Measurements from ENCODE around the gene GPS1. TPM values are rescaled to one million over a fixed set of nuclear protein-coding genes. Genes with fewer than 3 reads are reported as not detected.

GPS1 gene
- total RNA-seq (2014; rRNA removed; shearing (Covaris generic)) = 284 and 295 TPM in 2 replicates
- 346 and 351 TPM in 2 replicates for polyA plus RNA-seq (2015; cell fraction: cytosol; rRNA removed)
- 586 and 598 TPM in 2 replicates for polyA plus RNA-seq (2015; cell fraction: nucleus; rRNA removed)

DNA sequence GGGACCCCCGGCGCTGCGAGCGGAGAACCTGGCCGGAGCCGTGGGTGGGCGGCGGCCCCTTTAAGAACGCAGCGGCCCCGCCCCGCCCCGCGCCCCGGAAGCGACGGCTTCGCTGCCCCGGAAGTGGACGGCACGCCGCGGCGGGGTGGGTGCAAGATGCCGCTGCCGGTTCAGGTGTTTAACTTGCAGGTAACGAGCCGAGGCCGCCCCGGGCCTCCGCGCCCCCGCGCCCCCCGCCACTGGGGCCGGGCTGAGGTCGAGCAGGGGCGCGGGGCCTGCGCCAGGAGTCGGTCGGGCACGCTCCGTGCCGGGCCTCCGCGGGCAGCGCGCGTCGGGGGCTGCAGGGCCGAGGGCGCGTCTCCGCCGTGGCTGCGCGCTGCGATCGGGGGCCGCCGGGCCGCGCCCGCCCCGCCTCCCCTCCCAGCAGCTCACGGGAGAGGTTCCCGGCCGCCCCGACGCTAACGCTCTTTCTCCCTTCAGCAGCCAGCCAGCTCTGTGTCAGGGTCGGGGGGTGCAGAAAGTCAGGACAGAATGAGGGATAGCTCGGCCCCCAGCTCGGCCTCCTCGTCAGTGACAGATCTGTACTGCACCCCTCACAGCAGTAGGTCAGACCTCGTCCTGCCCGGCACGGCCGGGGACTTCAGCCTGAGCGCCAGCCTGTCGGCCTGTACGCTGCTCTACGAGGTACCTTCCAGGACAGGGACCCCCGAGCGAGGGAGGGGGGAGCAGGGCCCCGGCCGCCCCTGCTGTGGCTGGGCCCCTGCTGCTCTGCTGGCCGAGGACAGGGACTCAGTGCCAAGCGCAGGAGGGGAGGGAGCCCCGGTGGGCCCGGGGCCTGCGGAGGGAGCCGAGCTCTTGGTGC lies at the start of gene GPS1, which contains the start of gene RFNG:
TSS of gene GPS1 (plus strand) at position 123 of the 862 bp plus-strand sequence. CDS start at position 157, 34 bp downstream.
TSS of gene RFNG (minus strand) at position 36 of the 862 bp plus-strand sequence. CDS start 45 bp downstream, outside the sequence.
- peak; percentile 74 for DNase-seq (ENCODE audit: low read depth, low spot score)
- in situ Hi-C loops (cut with HindIII; ENCODE audit: low pct_unique_long_range_greater_than_20kb, low sequenced_read_pairs) = loop anchor here (10.0 kb wide), 1 partner anchor 153 kb away; no protein-coding TSS in a partner anchor

DNA sequence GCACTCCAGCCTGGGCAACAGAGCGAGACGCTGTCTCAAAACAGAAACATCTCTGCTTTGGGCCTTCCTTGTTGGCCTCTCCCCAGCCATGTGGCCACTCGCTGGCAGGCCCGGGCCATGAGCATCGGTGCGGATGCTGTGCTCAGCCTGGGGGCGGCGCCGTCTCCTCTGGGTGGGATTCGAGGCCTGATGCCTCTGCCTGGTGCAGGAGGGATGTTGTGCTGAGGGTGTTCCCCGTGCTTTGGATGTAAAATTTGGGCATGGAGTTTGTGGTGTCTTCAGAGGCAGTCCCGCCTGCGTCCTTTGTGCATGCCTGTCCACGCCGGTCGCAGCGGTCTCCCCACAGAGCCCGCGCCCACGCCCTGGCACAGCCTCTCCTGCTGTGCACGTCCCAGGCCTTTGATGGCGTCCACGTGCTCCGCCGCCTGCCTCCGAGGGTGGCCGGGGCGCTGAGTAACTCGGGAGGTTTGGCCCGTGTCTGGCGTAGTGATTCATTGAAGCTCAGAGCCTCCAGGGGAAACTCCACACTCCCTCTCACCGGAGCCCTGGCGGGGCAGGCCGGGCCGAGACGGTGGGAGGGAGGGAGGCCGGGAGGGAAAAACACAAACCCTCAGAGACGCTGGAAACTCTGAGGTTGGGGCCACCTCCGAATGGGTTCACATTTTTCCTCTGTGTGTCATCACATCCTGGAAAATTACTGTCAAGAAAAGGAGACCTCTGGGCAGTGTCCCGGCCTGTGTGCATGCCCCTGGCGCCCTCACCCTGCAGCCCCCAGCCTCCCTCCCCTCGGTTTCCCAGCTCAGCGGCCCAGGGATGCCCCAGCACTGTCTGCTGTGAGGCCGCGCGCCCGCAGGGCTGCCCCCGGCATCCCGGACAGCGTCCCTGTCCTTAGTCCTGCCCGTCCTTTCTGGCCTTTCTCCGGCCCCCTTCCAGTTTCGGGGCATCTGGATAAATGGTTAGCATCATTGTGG lies 48.0 kb upstream of the GPS1 start:
- in situ Hi-C loops (cut with HindIII; ENCODE audit: low pct_unique_long_range_greater_than_20kb, low sequenced_read_pairs) = no loop called here
- DNase-seq (ENCODE audit: low read depth, low spot score) = peak; percentile 67

DNA sequence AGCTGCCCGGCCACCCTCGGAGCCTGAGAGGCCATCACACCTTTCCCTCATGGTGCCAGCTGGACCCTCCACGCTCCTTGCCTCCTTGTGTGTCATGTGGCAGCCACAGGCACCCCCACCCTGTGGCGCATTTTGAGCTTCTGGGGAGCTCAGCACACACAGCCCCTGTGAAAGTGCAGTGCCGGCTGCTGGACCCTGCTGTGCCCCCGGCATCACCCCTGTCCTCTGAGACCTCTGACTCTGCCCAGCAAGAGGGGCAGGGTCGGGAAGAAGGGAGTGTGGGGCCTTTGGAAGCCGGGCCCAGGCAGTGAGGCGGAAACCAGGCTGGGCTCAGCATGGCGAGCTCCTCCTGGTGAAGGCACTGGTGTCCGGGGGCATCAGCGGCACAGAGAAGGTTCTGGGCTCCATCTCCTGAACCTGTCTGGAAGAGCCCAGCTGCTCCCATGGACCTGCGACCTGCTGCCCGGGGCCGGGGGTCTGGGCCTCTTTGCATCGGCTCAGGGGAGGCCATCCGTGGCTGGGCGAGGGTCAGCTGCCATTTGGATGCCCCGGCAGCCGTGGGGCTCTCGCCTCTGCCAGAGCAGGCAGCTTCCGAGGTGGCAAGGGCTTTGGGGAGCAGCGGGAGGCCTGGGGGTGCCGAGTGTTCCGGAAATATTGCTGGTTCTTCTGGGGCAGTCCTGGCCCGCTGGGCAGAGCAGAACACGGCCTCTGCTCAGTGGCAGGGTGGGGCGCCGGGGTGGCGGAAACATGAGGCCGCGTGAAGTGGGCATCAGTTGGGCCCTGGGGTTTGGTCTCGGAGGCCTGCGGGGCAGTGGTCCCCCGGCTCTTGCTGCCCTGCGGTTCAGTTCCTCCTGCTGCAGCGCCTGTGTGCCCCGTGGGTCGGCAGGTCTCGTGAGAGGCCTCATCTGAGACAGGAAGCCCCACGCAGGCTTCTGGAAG lies 46.9 kb upstream of the GPS1 start:
- DNase-seq (ENCODE audit: low read depth, low spot score) = no peak
- in situ Hi-C loops (cut with HindIII; ENCODE audit: low pct_unique_long_range_greater_than_20kb, low sequenced_read_pairs) = no loop called here

DNA sequence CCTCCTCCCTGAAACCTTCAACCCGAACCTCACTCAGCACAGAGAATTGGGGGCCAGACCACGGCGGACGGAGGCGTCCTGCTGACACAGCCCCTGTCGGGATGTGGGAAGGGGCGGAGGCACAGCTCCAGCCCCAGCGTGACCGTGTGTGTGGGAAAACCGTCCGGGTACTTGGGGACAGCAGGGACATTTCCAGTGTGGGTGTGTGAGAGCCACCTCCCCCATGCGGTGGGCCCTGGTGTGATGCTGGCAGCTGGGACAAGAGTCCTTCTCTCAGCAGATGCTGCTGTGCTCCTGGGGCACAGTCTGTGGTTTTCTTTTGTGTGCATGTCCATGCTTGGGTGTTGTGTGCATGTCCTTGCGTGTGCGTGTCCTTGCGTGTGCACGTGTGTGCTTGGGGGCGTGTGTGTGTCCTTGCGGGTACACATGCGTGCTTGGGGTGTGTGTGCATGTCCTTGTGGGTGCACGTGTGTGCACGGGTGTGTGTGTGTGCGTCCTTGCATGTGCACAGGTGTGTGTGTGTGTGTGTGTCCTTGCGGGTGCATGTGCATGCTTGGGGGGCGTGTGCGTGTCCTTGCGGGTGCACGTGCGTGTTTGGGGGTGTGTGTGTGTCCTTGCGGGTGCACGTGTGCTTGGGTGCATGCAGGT lies 45.9 kb upstream of the GPS1 start:
- in situ Hi-C loops (cut with HindIII; ENCODE audit: low pct_unique_long_range_greater_than_20kb, low sequenced_read_pairs) = no loop called here
- no peak for DNase-seq (ENCODE audit: low read depth, low spot score)

DNA sequence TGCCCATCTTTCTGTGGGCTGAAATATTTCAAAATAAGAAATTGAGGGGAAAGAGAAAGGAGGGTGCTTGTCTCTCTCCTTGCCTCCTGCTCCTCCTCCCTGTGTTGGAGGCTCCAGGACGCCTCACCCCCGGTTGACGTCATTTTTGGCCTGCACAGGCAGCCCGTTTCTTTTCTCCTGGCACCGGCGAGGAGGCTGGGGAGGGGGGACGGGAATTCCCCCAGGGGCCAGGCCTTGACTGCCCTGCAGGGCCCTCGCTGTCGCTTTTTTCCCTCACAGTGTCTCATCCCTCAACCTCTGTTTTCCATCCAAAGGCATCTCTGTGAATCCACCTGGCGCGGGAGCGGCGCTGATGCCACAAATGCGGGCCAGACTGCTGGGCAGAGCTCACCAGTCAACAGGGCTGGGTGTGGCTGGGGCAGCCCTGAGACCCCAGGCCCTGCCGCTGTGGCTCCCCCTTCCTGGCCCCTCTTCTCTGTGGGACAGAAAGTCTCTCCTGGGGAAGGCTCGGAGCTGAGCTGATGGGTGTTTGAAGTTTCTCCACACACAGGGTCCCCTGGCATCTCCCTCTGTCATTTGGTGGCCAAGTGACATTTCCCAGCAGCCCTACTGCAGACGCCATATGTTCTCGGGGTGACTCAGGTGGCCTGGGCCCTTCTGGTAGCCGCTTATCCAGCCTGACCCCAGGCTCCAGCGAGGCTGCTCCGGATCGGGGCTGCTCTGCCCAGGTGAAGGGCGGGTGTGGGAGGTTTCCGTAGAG lies 45.0 kb upstream of the GPS1 start:
- in situ Hi-C loops (cut with HindIII; ENCODE audit: low pct_unique_long_range_greater_than_20kb, low sequenced_read_pairs) = no loop called here
- DNase-seq (ENCODE audit: low read depth, low spot score) = no peak

DNA sequence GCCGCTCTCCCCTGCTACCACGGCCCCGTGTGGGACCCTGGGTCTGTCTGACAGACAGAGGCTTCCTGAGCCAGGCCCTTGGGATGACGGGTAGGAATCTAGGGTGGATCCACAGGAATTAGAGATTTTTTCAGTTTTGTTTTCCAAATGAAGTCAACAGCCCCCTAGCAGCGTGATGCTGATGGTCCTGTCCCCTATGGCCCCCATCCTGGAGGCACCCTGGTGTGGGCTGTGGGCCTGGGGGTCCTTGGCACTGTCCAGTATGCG lies 44.5 kb upstream of the GPS1 start:
- in situ Hi-C loops (cut with HindIII; ENCODE audit: low pct_unique_long_range_greater_than_20kb, low sequenced_read_pairs) = no loop called here
- no peak for DNase-seq (ENCODE audit: low read depth, low spot score)

DNA sequence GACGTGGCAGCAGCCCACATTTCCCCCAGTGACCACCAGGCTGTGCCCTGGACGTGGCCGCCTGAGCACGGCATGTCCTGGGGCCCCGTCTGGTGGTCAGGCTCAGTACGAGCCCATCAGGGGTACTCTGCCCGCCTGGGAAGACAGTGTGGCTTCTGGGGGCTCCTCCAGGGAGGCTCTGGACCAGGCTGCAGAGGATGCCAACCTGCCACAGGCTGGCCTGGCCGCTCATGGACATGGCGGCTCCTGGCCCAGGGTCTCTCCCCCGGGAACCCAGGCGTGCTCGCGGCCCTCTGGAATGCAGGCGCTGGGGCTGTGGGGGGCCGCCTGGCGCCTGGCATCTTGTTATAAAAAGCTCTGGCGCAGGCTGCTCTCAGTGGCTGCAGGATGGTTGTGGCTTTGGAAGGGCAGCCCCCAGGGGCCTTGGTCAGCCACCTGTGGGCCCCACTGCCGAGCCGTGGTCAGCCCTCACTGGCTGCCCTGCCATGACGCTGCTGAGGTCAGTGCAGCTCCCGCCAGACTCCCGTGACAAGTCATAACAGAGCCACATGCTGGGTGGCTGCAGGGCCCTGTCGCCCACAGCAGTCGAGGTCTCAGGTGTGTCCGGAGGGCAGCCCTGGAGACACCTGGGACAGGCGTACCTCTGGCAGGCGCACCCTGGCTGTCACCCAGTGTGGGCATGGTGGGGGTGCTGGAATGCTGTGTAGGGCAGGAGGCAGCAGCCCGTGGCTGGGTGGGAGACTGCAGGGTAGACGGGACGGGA lies 44.0 kb upstream of the GPS1 start:
- in situ Hi-C loops (cut with HindIII; ENCODE audit: low pct_unique_long_range_greater_than_20kb, low sequenced_read_pairs) = no loop called here
- DNase-seq (ENCODE audit: low read depth, low spot score) = no peak

DNA sequence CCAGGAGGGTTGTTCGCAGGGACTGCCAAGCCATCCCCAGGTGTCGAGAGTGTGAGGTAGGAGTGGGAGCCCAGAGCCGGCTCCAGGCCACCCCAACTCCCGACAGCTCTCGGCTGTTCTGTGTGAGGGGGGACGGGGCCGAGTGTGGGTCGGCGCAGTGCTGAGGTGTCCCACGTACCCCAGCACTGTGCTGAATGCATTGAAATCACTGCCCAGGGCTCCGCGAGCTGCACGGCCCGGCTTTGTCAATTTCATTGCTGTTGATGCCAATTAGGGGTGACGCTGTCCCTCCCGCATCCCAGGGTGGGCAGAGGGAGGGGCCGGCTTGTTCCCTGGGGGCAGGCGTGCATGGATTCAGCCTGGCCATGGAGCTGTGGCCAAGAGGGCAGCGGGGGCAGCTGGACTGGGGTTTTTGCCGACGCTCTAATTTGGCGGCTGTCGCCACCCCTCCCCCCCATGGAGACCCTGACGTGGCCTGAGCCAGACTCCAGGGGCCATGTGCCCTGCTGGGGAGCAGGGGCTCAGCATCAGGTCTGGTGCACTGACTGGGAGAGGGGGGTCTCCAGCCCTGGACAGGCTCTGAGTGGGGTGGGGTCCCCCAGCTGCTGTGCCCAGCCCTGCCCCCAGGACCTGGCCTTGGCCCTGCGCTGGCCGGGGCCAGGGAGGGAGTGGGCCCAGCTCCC lies 43.3 kb upstream of the GPS1 start:
- in situ Hi-C loops (cut with HindIII; ENCODE audit: low pct_unique_long_range_greater_than_20kb, low sequenced_read_pairs) = no loop called here
- no peak for DNase-seq (ENCODE audit: low read depth, low spot score)

DNA sequence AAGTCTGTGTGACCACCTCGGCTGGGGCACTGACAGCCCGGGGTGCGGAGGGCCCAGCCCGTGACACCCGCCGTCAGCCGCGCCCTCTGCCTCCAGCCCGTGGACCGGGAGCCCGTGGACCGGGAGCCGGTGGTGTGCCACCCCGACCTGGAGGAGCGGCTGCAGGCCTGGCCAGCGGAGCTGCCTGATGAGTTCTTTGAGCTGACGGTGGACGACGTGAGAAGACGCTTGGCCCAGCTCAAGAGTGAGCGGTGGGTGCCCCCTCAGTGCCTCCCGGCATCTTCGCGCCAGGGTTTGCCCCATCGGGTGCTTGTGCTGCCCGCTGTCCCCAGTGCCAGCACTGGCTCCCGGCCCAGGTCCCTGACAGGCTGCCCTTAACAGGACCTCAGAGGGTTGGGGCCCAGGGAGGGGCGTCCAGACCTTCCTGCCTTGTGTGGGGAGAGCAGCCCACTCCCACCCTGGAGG lies 42.7 kb upstream of the GPS1 start:
- DNase-seq (ENCODE audit: low read depth, low spot score) = no peak
- in situ Hi-C loops (cut with HindIII; ENCODE audit: low pct_unique_long_range_greater_than_20kb, low sequenced_read_pairs) = no loop called here

DNA sequence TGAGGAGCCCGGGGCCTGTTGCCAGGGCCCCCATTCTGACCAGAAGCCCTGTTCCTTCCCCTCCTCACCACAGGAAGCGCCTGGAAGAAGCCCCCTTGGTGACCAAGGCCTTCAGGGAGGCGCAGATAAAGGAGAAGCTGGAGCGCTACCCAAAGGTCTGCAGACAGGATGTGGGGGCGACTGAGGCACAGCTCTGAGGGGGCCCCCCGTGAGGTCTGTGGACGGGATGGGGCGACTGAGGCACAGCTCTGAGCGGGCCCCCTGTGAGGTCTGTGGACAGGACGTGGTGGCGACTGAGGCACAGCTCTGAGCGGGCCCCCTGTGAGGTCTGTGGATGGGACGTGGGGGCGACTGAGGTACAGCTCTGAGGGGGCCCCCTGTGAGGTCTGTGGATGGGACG lies 42.3 kb upstream of the GPS1 start:
- in situ Hi-C loops (cut with HindIII; ENCODE audit: low pct_unique_long_range_greater_than_20kb, low sequenced_read_pairs) = no loop called here
- no peak for DNase-seq (ENCODE audit: low read depth, low spot score)

DNA sequence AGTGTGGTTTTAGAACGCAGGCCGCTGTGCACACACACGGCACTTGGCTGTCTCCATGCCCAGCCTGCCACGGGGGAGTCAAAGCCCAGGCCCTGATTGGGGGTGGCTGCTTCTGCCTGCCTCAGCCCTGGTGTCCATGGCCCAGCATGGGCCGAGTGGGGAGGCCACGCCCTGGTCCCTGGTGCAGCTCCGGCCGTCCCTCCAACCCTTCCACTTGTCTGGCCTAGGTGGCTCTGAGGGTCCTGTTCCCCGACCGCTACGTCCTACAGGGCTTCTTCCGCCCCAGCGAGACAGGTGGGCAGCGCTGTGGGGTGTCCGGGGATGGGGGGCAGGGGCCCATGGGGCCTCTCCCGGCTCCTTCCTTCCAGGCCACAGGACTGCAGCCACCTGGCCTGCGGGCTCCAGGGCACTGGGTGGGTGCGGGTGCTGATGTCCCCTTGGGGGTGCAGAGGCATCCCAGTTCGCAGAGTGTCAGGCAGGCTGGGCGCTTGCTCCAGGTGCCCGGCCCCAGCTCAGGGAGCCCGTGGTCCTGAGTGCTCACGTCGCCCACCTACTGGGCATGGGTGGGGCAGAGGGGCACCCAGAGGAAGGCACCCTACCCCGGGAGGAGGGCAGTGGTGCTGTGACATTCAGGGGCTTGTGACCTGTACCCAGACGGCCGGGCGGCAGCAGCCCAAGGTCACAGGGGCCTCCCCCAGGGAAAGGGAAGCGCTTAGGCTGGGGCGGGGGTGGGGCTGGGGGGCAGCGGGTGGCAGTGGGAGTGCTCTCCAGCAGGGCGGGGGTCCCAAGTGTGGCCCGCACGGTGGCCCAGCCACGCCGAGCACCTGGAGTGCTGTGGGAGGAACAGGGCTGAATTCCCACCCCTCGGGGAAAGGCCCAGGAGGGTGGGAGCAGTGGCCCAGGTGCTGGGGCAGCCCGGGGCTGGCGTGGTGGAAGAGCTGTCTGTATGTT lies 40.8 kb upstream of the GPS1 start:
- in situ Hi-C loops (cut with HindIII; ENCODE audit: low pct_unique_long_range_greater_than_20kb, low sequenced_read_pairs) = no loop called here

DNA sequence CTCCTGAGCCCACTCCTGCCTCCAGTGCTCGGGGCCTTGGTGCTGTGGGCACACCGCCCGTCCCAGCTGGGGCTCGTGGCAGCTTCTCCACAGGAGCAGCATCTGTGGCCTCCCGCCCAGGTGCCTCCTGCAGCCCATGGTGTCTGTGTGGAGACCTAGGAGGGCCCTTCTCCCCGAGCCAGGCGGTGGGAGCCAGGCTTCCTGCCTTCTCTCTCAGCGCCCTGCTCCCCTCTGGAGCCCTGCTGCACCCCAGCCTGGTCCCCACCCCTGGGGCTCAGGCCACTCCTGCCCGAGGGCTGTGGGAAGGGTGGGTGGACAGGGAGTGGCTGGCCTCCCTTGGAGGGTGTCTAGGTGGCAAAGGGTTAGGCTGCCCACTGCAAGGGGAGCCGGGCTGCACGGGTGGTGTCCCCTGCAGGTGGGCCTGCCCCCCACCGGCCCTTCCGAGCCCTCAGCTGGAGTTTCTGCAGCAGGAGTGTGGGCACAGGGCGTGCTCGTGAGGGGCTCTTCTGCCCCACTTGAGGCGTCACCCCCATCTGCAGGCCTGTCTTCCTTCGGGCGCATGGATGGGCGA lies 40.0 kb upstream of the GPS1 start:
- in situ Hi-C loops (cut with HindIII; ENCODE audit: low pct_unique_long_range_greater_than_20kb, low sequenced_read_pairs) = no loop called here
- no peak for DNase-seq (ENCODE audit: low read depth, low spot score)

More for the DNA sequence above, 40.8 kb upstream of the GPS1 start:
- DNase-seq (ENCODE audit: low read depth, low spot score) = no peak

DNA sequence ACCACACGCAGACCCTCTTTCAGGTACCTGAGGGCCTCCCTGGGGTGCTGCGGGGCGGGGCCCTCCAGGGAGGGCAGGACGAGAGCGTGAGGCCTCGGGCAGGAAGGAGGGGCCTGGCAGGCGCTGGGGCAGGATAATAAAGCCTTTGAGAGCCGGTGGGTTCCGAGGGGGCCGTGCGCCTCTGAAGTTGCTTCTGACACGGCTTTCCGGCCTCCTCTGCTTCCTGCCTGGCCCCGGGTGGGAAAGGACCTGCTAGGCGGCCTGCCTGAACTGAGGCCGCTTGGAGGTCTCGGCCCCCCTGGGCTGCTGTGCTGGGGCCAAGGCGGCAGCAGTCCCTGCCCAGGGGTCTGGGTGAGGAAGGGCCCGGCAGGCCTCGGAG lies 39.4 kb upstream of the GPS1 start:
- in situ Hi-C loops (cut with HindIII; ENCODE audit: low pct_unique_long_range_greater_than_20kb, low sequenced_read_pairs) = no loop called here

More for the DNA sequence above, 39.4 kb upstream of the GPS1 start:
- no peak for DNase-seq (ENCODE audit: low read depth, low spot score)
